Measurements from ENCODE around the gene DNAJA3. TPM values are rescaled to one million over a fixed set of nuclear protein-coding genes. Genes with fewer than 3 reads are reported as not detected.

Gene DNAJA3
- total and polyA plus RNA-seq, 9 of the 15 experiments (the other 6 are each of a cell fraction or from before 2014, with no cell fraction given), result 8.1 to 105 (median 79.0) TPM

- TF ChIP-seq AFF4 (CRISPR knock-in tag; IDR thresholded peaks at IDR 0.05) (no peak), ZNF24 (IDR thresholded peaks at IDR 0.05) (no peak), CC2D1A (IDR thresholded peaks at IDR 0.05) (no peak), HNRNPL (IDR thresholded peaks at IDR 0.05; ENCODE audit: low read depth, low read length) (no peak), MGA (IDR thresholded peaks at IDR 0.05) (no peak), ZNF143 (CRISPR knock-in tag; IDR thresholded peaks at IDR 0.05) (no peak), MAX (CRISPR knock-in tag; IDR thresholded peaks at IDR 0.05) (peak; percentile 41; the same call in 1 of the 2 replicates), TEAD2 (tag; IDR thresholded peaks at IDR 0.05) (no peak), DIDO1 (tag; IDR thresholded peaks at IDR 0.05; ENCODE audit: low read depth) (no peak), ZFP36 (IDR thresholded peaks at IDR 0.05; ENCODE audit: low read depth, low read length, partially characterized antibody) (no peak), CTBP1 (IDR thresholded peaks at IDR 0.05; ENCODE audit: borderline replicate concordance) (peak; percentile 17; the same call in 1 of the 2 replicates), MYBL2 (IDR thresholded peaks at IDR 0.05; ENCODE audit: low read depth) (no peak), MYBL2 (CRISPR knock-in tag; IDR thresholded peaks at IDR 0.05; ENCODE audit: borderline replicate concordance) (no peak)
Observed at GRCh38 chr16:4404247-4404966, 21.3 kb upstream of the DNAJA3 start (continued).
